HEK293 (cell line): ENCODE data around the gene SUSD3.

Experiments used
- CTCF ChIA-PET: fragments of 350-600 bp; formaldehyde crosslinking; extraction: SDS; loops from one replicate; lab custom pipeline; 2021; ENCODE audit warnings: antibody characterized with exemption; lab: Yijun Ruan, JAX
- POLR2A ChIA-PET: fragments of 300-600 bp; formaldehyde crosslinking; extraction: SDS; loops from one replicate; lab custom pipeline; 2020; ENCODE audit warnings: antibody characterized with exemption, inconsistent platforms; lab: Yijun Ruan, JAX
- H3K27ac ChIP-seq: fragments of 200-500 bp; sonication (Bioruptor generic); 2 replicates; pipeline ENCODE4 v1.5.1; 2014; ENCODE audit warnings: low read depth, low read length, control low read depth, inconsistent platforms; ENCODE audit errors: extremely low read depth
- H3K36me3 ChIP-seq, 2 experiments: fragments of 200-500 bp in 1 of 2; sonication (Bioruptor generic) in 1 of 2; 1 replicate in 1 of 2; 2 replicates in 1 of 2; pipeline ENCODE4 v1.5.1; 2014 to 2017; ENCODE audit warnings: inconsistent platforms in 2 of 2, low read length in 2 of 2; ENCODE audit not compliant: control insufficient read depth in 2 of 2, insufficient read depth in 1 of 2
- H3K4me1 ChIP-seq: fragments of 200-500 bp; sonication (Bioruptor generic); 2 replicates; pipeline ENCODE4 v1.5.1; 2014; ENCODE audit warnings: mild to moderate bottlenecking, low read length, inconsistent platforms; ENCODE audit not compliant: control insufficient read depth, insufficient read depth
- H3K4me3 ChIP-seq: 2 replicates; pipeline ENCODE4 v1.5.1; 2011; ENCODE audit warnings: low read depth, mild to moderate bottlenecking, control low read depth, low read length, moderate library complexity
- H3K9me3 ChIP-seq: fragments of 200-500 bp; sonication (Bioruptor generic); 2 replicates; pipeline ENCODE4 v1.5.1; 2014; ENCODE audit warnings: low read depth, low read length, inconsistent platforms; ENCODE audit not compliant: control insufficient read depth, insufficient read depth
- MEIS1 ChIP-seq: sonication (generic); formaldehyde crosslinking; IDR thresholded peaks from 2 replicates; pipeline ENCODE4 v1.8.1; 2022; ENCODE audit warnings: missing genetic modification reagents, mild to moderate bottlenecking, borderline replicate concordance
- PRDM2 ChIP-seq: fragments of 450-650 bp; formaldehyde crosslinking; IDR thresholded peaks from 2 replicates; pipeline ENCODE4 v1.5.1; 2016; ENCODE audit warnings: missing biosample characterization, missing genetic modification characterization, borderline replicate concordance
- SALL2 ChIP-seq: fragments of 450-650 bp; formaldehyde crosslinking; IDR thresholded peaks from 2 replicates; pipeline ENCODE4 v1.5.0; 2017; ENCODE audit warnings: missing biosample characterization, mild to moderate bottlenecking, missing genetic modification characterization, borderline replicate concordance
- ZBTB21 ChIP-seq: fragments of 450-650 bp; formaldehyde crosslinking; IDR thresholded peaks from 2 replicates; pipeline ENCODE4 v1.5.1; 2017; ENCODE audit warnings: missing biosample characterization, missing genetic modification characterization
- ZBTB7A ChIP-seq: fragments of 450-650 bp; formaldehyde crosslinking; IDR thresholded peaks from 2 replicates; pipeline ENCODE4 v1.5.1; 2016; ENCODE audit warnings: low read depth, missing biosample characterization, missing genetic modification characterization
- ZFHX2 ChIP-seq: fragments of 450-650 bp; formaldehyde crosslinking; conservative IDR thresholded peaks from 2 replicates; pipeline ENCODE4 v1.5.1; 2016; ENCODE audit warnings: missing biosample characterization, missing genetic modification characterization
- ZIC2 ChIP-seq: fragments of 450-650 bp; formaldehyde crosslinking; IDR thresholded peaks from 2 replicates; pipeline ENCODE4 v1.5.1; 2016; ENCODE audit warnings: missing biosample characterization, missing genetic modification characterization
- ZNF148 ChIP-seq: fragments of 450-650 bp; formaldehyde crosslinking; IDR thresholded peaks from 2 replicates; pipeline ENCODE4 v1.5.0; 2017; ENCODE audit warnings: missing biosample characterization, missing genetic modification characterization, borderline replicate concordance
- ZNF549 ChIP-seq: fragments of 450-650 bp; IDR thresholded peaks from 2 replicates; pipeline ENCODE4 v1.5.1; 2018; ENCODE audit warnings: missing biosample characterization, missing genetic modification characterization, mild to moderate bottlenecking, inconsistent platforms, moderate library complexity
- ZNF629 ChIP-seq: fragments of 450-650 bp; formaldehyde crosslinking; IDR thresholded peaks from 2 replicates; pipeline ENCODE4 v1.5.1; 2017; ENCODE audit warnings: missing biosample characterization, missing genetic modification characterization
- ZNF768 ChIP-seq: fragments of 450-650 bp; formaldehyde crosslinking; IDR thresholded peaks from 2 replicates; pipeline ENCODE4 v1.5.1; 2018; ENCODE audit warnings: missing biosample characterization, mild to moderate bottlenecking, missing genetic modification characterization
- TF ChIP-seq, protein P1 (sequence below): fragments of 450-650 bp; formaldehyde crosslinking; IDR thresholded peaks from 2 replicates; pipeline ENCODE4 v1.5.1; 2016; ENCODE audit warnings: missing biosample characterization, missing genetic modification characterization
- TF ChIP-seq, protein P2 (sequence below): fragments of 450-650 bp; formaldehyde crosslinking; IDR thresholded peaks from 2 replicates; pipeline ENCODE4 v1.5.1; 2017; ENCODE audit warnings: missing biosample characterization, missing genetic modification characterization
- TF ChIP-seq, protein P3 (sequence below): fragments of 450-650 bp; formaldehyde crosslinking; IDR thresholded peaks from 2 replicates; pipeline ENCODE4 v1.5.1; 2016; ENCODE audit warnings: missing biosample characterization, missing genetic modification characterization

Gene SUSD3

DNA sequence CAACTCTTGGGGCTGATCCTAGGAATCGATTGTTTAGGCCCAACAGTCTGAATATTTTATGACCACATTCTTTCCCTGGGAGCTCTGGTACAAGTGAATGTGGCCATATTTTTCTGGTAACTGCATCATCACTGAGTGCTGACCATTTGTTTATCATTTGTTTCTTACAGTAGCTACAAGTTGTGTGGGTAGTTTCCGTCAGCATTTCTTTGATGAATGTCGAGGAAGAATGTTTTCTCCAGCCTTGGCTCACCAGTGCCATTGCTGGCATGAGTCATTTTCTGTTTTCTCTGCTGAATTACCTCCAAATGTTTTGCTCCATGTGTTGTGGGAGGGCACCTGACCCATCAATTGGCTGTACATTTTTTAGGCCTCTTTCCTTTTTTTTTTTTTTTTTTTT lies 23.4 kb downstream of the SUSD3 start (continued):
- TF ChIP-seq, protein P1, sequence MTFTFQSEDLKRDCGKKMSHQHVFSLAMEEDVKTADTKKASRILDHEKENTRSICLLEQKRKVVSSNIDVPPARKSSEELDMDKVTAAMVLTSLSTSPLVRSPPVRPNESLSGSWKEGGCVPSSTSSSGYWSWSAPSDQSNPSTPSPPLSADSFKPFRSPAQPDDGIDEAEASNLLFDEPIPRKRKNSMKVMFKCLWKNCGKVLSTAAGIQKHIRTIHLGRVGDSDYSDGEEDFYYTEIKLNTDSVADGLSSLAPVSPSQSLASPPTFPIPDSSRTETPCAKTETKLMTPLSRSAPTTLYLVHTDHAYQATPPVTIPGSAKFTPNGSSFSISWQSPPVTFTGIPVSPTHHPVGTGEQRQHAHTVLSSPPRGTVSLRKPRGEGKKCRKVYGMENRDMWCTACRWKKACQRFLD = no peak

DNA sequence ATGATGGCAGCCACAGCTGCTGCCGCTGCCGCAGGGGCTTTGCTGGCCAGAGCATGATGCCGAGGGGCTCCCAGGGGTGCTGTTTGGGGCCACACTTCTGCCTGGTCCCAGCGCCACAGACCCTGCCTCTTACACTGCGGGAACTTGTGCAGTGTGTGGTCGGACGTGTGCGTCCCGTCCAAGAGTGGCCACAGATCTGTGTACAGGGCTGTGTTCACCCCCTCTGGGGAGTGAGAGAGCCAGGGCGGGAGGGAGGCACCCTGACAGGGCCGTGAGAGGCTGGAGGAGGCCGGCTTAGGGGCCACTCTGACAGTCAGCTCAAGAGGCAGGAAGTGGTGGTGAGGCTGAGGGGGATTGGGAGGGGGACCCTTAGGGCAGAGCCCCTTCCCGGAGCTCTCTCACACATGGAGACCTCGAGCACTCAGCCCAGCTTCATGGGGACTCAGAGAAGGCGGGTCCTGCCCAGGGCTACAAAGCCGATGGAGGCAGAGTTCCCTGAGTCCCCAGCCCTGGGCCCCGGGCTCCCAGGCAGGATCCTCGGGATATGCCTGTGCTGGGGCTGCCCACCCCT lies 24.4 kb downstream of the SUSD3 start:
- POLR2A ChIA-PET = no interaction called here
- Histone ChIP-seq H3K36me3 (no peaks in the 10 kb centered on the region), H3K9me3 (no peaks in the 10 kb centered on the region), H3K4me1 (no peaks in the 10 kb centered on the region), H3K27ac (no peak overlapping the region), H3K4me3 (no peak overlapping the region)
- CTCF ChIA-PET = no interaction called here
- TF ChIP-seq ZNF629 (tag by site-specific recombination) (no peak), SALL2 (tag by site-specific recombination) (no peak), MEIS1 (CRISPR knock-in tag) (no peak), ZNF549 (tag by site-specific recombination) (no peak), ZNF148 (tag by site-specific recombination) (no peak)

- no peaks in the 10 kb centered on the region for H3K4me1 ChIP-seq
- no peak overlapping the region for H3K4me3 ChIP-seq
- H3K9me3 ChIP-seq = no peaks in the 10 kb centered on the region
- peak; percentile 47 for TF ChIP-seq ZIC2 (tag by site-specific recombination)
- 0 out of 2 replicates have a peak, but pooled peaks have one; percentile 12 for TF ChIP-seq ZFHX2 (tag by site-specific recombination)
- TF ChIP-seq ZNF768 (tag by site-specific recombination) = no peak
- no peak overlapping the region for H3K27ac ChIP-seq
- ChIA-PET CTCF (no interaction called here), POLR2A (no interaction called here)
- H3K36me3 ChIP-seq = no peaks in the 10 kb centered on the region
Observed at GRCh38 chr9:93083592-93084470, 25.3 kb downstream of the SUSD3 start.

DNA sequence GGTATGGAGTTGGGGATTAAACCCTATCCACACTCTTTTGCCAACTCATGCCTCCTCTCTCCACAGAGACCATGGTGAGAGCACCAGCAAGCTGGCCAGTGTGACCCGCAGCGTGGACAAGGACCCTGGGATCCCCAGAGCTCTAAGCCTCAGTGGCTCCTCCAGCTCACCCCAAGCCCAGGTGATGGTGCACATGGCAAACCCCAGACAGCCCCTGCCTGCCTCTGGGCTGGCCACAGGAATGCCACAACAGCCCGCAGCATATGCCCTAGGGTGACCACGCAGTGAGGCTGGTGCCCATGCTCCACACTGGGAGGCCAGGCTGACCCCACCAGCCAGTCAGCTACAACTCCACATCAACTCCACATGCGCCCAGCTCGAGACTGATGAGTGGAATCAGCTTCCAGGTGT lies 26.0 kb downstream of the SUSD3 start:
- ChIA-PET POLR2A (no interaction called here), CTCF (no interaction called here)
- H3K4me3 ChIP-seq = no peak overlapping the region
- no peaks in the 10 kb centered on the region for H3K36me3 ChIP-seq
- no peaks in the 10 kb centered on the region for H3K4me1 ChIP-seq
- H3K9me3 ChIP-seq = no peaks in the 10 kb centered on the region
- no peak overlapping the region for H3K27ac ChIP-seq
- TF ChIP-seq PRDM2 (tag by site-specific recombination) = no peak
- TF ChIP-seq ZBTB7A = no peak
- TF ChIP-seq, protein P2, sequence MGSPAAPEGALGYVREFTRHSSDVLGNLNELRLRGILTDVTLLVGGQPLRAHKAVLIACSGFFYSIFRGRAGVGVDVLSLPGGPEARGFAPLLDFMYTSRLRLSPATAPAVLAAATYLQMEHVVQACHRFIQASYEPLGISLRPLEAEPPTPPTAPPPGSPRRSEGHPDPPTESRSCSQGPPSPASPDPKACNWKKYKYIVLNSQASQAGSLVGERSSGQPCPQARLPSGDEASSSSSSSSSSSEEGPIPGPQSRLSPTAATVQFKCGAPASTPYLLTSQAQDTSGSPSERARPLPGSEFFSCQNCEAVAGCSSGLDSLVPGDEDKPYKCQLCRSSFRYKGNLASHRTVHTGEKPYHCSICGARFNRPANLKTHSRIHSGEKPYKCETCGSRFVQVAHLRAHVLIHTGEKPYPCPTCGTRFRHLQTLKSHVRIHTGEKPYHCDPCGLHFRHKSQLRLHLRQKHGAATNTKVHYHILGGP = no peak
- TF ChIP-seq, protein P3, sequence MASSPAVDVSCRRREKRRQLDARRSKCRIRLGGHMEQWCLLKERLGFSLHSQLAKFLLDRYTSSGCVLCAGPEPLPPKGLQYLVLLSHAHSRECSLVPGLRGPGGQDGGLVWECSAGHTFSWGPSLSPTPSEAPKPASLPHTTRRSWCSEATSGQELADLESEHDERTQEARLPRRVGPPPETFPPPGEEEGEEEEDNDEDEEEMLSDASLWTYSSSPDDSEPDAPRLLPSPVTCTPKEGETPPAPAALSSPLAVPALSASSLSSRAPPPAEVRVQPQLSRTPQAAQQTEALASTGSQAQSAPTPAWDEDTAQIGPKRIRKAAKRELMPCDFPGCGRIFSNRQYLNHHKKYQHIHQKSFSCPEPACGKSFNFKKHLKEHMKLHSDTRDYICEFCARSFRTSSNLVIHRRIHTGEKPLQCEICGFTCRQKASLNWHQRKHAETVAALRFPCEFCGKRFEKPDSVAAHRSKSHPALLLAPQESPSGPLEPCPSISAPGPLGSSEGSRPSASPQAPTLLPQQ (tag by site-specific recombination) = no peak
- no peak for TF ChIP-seq ZBTB21
